Kidney epithelial cell (primary cell): ENCODE data around the gene HLA-F. TPM values are rescaled to one million over a fixed set of nuclear protein-coding genes. Genes with fewer than 3 reads are reported as not detected.

Experiments
- DNase-seq: peaks from one replicate; pipeline ENCODE4 v3.0.0-alpha.2; 2010; ENCODE audit warnings: low read depth
- H3K27me3 ChIP-seq: 2 replicates; pipeline ENCODE4 v1.6.0; 2011; ENCODE audit warnings: low read length; ENCODE audit not compliant: control insufficient read depth, insufficient read depth
- H3K36me3 ChIP-seq: 2 replicates; pipeline ENCODE4 v1.5.1; 2011; ENCODE audit warnings: low read length; ENCODE audit not compliant: control insufficient read depth, insufficient read depth
- H3K4me3 ChIP-seq: 2 replicates; pipeline ENCODE4 v1.5.1; 2011; ENCODE audit warnings: low read depth, mild to moderate bottlenecking, control low read depth, low read length
- total RNA-seq: library from RNA; depleted of rRNA; stranded (reverse); fragments of >200 nt; gene quantifications from 2 replicates; pipeline ENCODE4 v1.2.3, GENCODE V29; 2015
- TF ChIP-seq, protein P1 (sequence below): IDR thresholded peaks from 2 replicates; pipeline ENCODE4 v1.5.1; 2011; ENCODE audit warnings: mild to moderate bottlenecking, moderate library complexity, low read length, control low read depth, inconsistent platforms; ENCODE audit not compliant: insufficient read depth, poor library complexity, severe bottlenecking

The HLA-F gene
- total RNA-seq, 1 donor from 2014 or later, result 9.0 TPM

DNA sequence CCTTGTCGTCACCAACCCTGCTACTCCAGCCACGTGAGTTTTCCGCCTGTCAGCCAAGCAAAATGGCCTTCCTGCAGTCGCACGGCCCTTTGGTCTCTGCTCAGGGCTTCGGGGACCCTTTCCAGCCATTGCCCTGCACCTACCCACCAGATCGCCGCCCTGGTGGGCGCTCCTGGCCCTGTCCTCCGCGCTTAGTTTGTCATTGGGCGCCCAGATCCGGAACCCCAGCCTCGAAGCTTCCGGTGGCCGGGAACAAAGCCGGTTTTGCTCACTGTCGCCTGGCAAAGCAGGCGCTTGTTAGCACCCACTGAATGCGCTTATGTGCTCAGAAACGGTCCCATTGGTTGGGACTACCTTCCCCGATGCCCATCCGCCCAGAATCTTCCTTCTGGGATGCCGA is 42.8 kb upstream of the HLA-F start:
- TF ChIP-seq, protein P1, sequence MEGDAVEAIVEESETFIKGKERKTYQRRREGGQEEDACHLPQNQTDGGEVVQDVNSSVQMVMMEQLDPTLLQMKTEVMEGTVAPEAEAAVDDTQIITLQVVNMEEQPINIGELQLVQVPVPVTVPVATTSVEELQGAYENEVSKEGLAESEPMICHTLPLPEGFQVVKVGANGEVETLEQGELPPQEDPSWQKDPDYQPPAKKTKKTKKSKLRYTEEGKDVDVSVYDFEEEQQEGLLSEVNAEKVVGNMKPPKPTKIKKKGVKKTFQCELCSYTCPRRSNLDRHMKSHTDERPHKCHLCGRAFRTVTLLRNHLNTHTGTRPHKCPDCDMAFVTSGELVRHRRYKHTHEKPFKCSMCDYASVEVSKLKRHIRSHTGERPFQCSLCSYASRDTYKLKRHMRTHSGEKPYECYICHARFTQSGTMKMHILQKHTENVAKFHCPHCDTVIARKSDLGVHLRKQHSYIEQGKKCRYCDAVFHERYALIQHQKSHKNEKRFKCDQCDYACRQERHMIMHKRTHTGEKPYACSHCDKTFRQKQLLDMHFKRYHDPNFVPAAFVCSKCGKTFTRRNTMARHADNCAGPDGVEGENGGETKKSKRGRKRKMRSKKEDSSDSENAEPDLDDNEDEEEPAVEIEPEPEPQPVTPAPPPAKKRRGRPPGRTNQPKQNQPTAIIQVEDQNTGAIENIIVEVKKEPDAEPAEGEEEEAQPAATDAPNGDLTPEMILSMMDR, result no peak

DNA sequence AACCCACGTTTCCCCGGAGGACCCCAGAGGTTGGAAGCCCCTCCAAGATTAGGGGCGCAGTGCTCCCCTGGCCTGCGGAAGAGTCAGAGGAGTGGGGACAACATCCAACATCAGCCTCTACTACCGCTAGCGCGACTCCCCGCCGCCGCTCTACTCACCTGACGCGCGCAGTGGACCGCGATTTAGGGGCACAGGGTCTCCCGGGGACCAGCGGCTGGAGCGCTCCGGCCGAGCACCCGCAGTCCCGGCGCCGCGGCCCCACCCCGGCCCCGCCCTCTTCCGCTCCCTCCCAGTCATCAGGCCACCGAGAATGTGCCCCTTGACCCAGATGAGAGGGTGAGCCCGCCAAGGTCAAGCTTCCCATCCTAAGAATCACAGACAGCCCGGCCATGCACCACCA is 42.3 kb upstream of the HLA-F start, which contains the start of gene ZFP57:
ZFP57 (minus strand) TSS at position 249 of the 400 bp plus-strand sequence. CDS start 4,149 bp downstream, outside the sequence.
- H3K4me3 ChIP-seq, result no peak within 1 kb of the TSS
- H3K36me3 ChIP-seq, result no peaks in the 10 kb centered on the region
- peaks cover 3% of the 10 kb centered on the region for H3K27me3 ChIP-seq
- TF ChIP-seq, protein P1, result no peak
- DNase-seq, result no peak

More for the DNA sequence above, 42.8 kb upstream of the HLA-F start:
- no peaks in the 10 kb centered on the region for H3K27me3 ChIP-seq
- no peak overlapping the region for H3K4me3 ChIP-seq
- no peaks in the 10 kb centered on the region for H3K36me3 ChIP-seq
- no peak for DNase-seq

DNA sequence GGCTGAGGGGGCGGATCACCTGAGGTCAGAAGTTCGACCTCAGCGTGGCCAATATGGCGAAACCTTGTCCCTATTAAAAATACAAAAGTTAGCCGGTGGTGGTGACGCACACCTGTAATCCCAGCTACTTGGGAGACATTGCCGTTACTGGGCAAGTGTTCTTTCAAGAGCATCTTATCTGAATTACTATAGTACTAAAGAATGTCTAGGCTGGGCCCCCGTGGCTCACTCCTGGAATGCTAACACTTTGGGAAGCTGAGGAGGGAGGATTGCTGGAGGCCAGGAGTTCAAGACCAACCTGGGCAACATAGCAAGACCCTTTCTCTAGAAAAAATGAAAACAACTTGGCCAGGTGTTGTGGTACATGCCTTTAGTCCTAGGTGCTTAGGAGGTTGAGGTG is 41.4 kb upstream of the HLA-F start:
- DNase-seq, result no peak
- TF ChIP-seq, protein P1, result no peak
- Histone ChIP-seq H3K36me3 (no peaks in the 10 kb centered on the region), H3K4me3 (no peak overlapping the region), H3K27me3 (peaks cover 3% of the 10 kb centered on the region)

DNA sequence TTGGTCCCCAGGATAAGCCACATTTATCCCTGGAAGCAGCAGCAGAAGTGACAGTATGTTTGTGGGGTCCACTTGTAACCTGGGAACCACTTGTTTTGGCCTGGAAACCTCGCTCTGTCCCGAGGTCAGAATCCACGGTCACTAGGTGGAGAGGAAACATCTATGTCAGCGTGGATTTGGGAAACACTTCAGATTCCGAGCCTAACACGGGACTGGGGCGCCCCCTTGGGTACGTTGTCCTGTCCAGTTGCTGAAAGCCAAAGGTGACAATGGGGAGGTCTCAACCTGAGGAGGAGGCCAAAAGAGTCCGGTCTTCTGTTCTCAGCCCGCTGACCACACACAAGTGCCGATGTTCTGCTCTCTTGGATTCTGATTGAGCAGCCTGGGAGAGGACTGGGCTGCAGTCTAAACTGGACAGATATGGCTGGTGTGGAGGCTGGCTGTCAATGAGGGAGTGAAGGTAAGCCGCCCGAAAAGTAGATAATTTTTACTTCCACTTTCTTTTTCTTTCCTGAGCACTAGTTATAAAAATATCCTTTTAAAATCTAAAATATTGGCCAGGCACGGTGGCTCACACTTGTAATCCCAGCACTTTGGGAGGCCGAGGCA is 37.4 kb upstream of the HLA-F start:
- Histone ChIP-seq H3K36me3 (no peaks in the 10 kb centered on the region), H3K4me3 (no peak overlapping the region), H3K27me3 (peaks cover 3% of the 10 kb centered on the region)
- DNase-seq, result no peak
- TF ChIP-seq, protein P1, result no peak

DNA sequence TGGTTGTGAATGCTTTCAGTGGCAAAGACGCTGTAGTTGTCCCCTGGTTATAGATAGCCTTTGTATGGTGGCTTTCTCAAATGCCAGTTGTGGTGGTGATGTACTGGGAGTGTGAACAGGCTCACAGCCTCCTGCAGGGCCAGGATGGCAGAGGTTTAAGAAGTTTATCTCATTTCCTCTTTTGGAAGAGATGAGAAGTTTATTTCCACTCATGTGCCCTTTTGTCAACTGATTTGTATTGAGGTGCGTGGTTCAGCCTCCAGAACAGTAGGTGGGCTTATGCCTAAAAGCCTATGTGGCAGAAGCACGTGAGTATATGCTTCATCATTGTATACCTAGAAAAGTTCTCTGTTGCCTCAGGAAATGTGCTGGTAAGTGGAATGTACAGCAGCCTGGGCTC is 28.6 kb upstream of the HLA-F start:
- Histone ChIP-seq H3K36me3 (no peaks in the 10 kb centered on the region), H3K4me3 (no peak overlapping the region), H3K27me3 (no peaks in the 10 kb centered on the region)
- no peak for DNase-seq
- TF ChIP-seq, protein P1, result no peak
